ENCODE results near the gene CCDC137. TPM values are rescaled to one million over a fixed set of nuclear protein-coding genes. Genes with fewer than 3 reads are reported as not detected.

CCDC137 gene
- total and polyA plus RNA-seq, 2 donors (not counting 3 experiments of a cell fraction or from before 2014, with no cell fraction given), result 12.9 to 32.2 TPM

- Histone ChIP-seq H3K9me3 (replicated peaks; ENCODE audit: control insufficient read depth, insufficient read depth, low read length) (no peaks in the 10 kb centered on the region), H3K4me1 (ENCODE audit: control insufficient read depth, extremely low read depth, insufficient read depth, low read length) (peaks cover 18% of the 10 kb centered on the region), H3K79me2 (ENCODE audit: control insufficient read depth, insufficient read depth, low read length) (peaks cover 21% of the 10 kb centered on the region), H2AFZ (ENCODE audit: low read depth, low read length) (no peak overlapping the region), H3K36me3 (ENCODE audit: control insufficient read depth in 2 of 2, extremely low read depth in 1 of 2, insufficient read depth in 2 of 2, low read length in 2 of 2) (peaks cover 4 to 31% of the 10 kb centered on the region in 2 experiments), H3K9ac (replicated peaks; ENCODE audit: extremely low read depth, insufficient read depth, low read length) (no peak overlapping the region), H3K9me1 (replicated peaks; ENCODE audit: control insufficient read depth, extremely low read depth, insufficient read depth, low read length) (no peaks in the 10 kb centered on the region), H3K27ac (ENCODE audit: insufficient read depth, low read depth, low read length) (no peak overlapping the region), H3K27me3 (ENCODE audit: control insufficient read depth in 2 of 2, insufficient read depth in 2 of 2, low read length in 2 of 2) (no peaks in the 10 kb centered on the region), H3K4me2 (ENCODE audit: insufficient read depth, low read length) (no peak overlapping the region), H3K4me3 (replicated peaks in 1 of 3; ENCODE audit: insufficient read depth in 1 of 3, low read depth in 1 of 3, low read length in 3 of 3) (no peak overlapping the region), H4K20me1 (replicated peaks; ENCODE audit: control insufficient read depth, extremely low read depth, insufficient read depth, low read length) (no peaks in the 10 kb centered on the region)
- dilution Hi-C loops (cut with MboI; ENCODE audit: extremely low pct_ligation_motif_present, low sequenced_read_pairs) (no loop called here), intact Hi-C loops (cut with micrococcal nuclease) (loop anchor here (2.0 kb wide), 1 partner anchor 31 kb away; the partner anchor contains the start of genes NPLOC4 and TSPAN10)
- TF ChIP-seq JUN (IDR thresholded peaks at IDR 0.05; ENCODE audit: borderline replicate concordance, insufficient read depth, insufficient read length, low read depth), result no peak
- TF ChIP-seq POLR2A (IDR thresholded peaks at IDR 0.05; ENCODE audit: low read depth, low read length), result no peak
- TF ChIP-seq POLR2AphosphoS5 (IDR thresholded peaks at IDR 0.05; ENCODE audit: insufficient read depth, low read depth, low read length), result no peak
- TF ChIP-seq MYC (IDR thresholded peaks at IDR 0.05; ENCODE audit: low read depth, low read length), result no peak
- no peak for TF ChIP-seq EZH2 (IDR thresholded peaks at IDR 0.05; ENCODE audit: borderline replicate concordance, low read depth, low read length, severe bottlenecking)
- TF ChIP-seq CTCF (IDR thresholded peaks at IDR 0.05; ENCODE audit: extremely low read depth in 1 of 2, insufficient read depth in 1 of 2, low read depth in 1 of 2, low read length in 2 of 2), result no peak
- TF ChIP-seq FOS (IDR thresholded peaks at IDR 0.05; ENCODE audit: borderline replicate concordance, insufficient read depth, low read length), result no peak
- no peak for TF ChIP-seq GATA2 (IDR thresholded peaks at IDR 0.05; ENCODE audit: insufficient read depth, insufficient read length, low read depth, low read length)
- no peak for TF ChIP-seq MAX (IDR thresholded peaks at IDR 0.05; ENCODE audit: insufficient read depth, insufficient read length)
- no TSS peak for BruUV-seq (replicated peaks)
- CTCF ChIA-PET, result interaction anchor here (1.5 kb wide), 1 partner anchor 15 kb away, joined by 4 read pairs; no protein-coding TSS in a partner anchor
- POLR2A ChIA-PET, result no interaction called here
- FAIRE-seq (no peak), DNase-seq (ENCODE audit: low read depth, low spot score) (no peak)
Observed at GRCh38 chr17:81667754-81668153, 1.2 kb downstream of the CCDC137 start.
